ENCODE results near the gene MYO1G.

- no peak for TF ChIP-seq CTCF (IDR thresholded peaks at IDR 0.05)
- TF ChIP-seq EZH2 (IDR thresholded peaks at IDR 0.05) = no peak
Measured at GRCh38 chr7:44965937-44966730, 12.7 kb downstream of the MYO1G start.

All from neural progenitor cell (in vitro differentiated cells).